Measurements from ENCODE around the gene DHX8.

DHX8 gene

GRCh38 chr17:43439041-43439440 is 44.7 kb upstream of the DHX8 start:
- Histone ChIP-seq H2BK5ac (ENCODE audit: low read depth, low read length, poor library complexity) (no peak overlapping the region), H3K9me3 (ENCODE audit: insufficient read depth, low read depth, low read length) (no peaks in the 10 kb centered on the region), H3K4me1 (ENCODE audit: control insufficient read depth in 1 of 2, insufficient read depth in 2 of 2, low read length in 2 of 2) (peaks cover 9 to 11% of the 10 kb centered on the region in 2 experiments), H3K4ac (ENCODE audit: low read depth, low read length) (no peak overlapping the region), H2AK5ac (ENCODE audit: low read length) (no peak overlapping the region), H2BK12ac (ENCODE audit: low read length) (no peak overlapping the region), H3K23ac (ENCODE audit: low read length) (no peak overlapping the region), H3K9ac (ENCODE audit: low read length) (no peak overlapping the region), H2BK120ac (ENCODE audit: insufficient read depth, low read length, poor library complexity) (no peak overlapping the region), H3K4me2 (ENCODE audit: low read length) (no peak overlapping the region), H3K27me3 (ENCODE audit: insufficient read depth, low read length) (no peaks in the 10 kb centered on the region), H3K4me3 (ENCODE audit: low read depth, low read length) (no peak overlapping the region), H4K12ac (ENCODE audit: low read depth, low read length) (no peak overlapping the region), H3K18ac (ENCODE audit: low read length) (no peak overlapping the region), H3K27ac (ENCODE audit: low read depth, low read length) (no peak overlapping the region), H2AFZ (ENCODE audit: insufficient read depth, low read length, poor library complexity) (no peak overlapping the region), H3K36me3 (ENCODE audit: control insufficient read depth in 1 of 2, insufficient read depth in 2 of 2, low read length in 2 of 2) (no peaks in the 10 kb centered on the region), H3K79me1 (ENCODE audit: low read length) (peaks cover 12% of the 10 kb centered on the region), H4K8ac (ENCODE audit: low read depth, low read length) (no peak overlapping the region), H3K79me2 (ENCODE audit: control insufficient read depth, insufficient read depth, low read length, poor library complexity) (no peaks in the 10 kb centered on the region), H4K91ac (ENCODE audit: low read depth, low read length) (no peak overlapping the region), H3K14ac (ENCODE audit: low read length) (no peak overlapping the region)
- WGBS (ENCODE audit: extremely low coverage, insufficient coverage, insufficient read length): no CpG with 5 or more reads among the region's 1 CpG
- no peak for DNase-seq

GRCh38 chr17:43442711-43443110 is 41.1 kb upstream of the DHX8 start:
- Histone ChIP-seq H4K8ac (ENCODE audit: low read depth, low read length) (no peak overlapping the region), H3K79me1 (ENCODE audit: low read length) (peaks cover 16% of the 10 kb centered on the region), H3K14ac (ENCODE audit: low read length) (no peak overlapping the region), H3K4me3 (ENCODE audit: low read depth, low read length) (no peak overlapping the region), H2BK120ac (ENCODE audit: insufficient read depth, low read length, poor library complexity) (no peak overlapping the region), H4K12ac (ENCODE audit: low read depth, low read length) (no peak overlapping the region), H2AFZ (ENCODE audit: insufficient read depth, low read length, poor library complexity) (no peak overlapping the region), H2BK12ac (ENCODE audit: low read length) (peak overlapping the region; percentile 78), H2BK5ac (ENCODE audit: low read depth, low read length, poor library complexity) (no peak overlapping the region), H3K4me1 (ENCODE audit: control insufficient read depth in 1 of 2, insufficient read depth in 2 of 2, low read length in 2 of 2) (peaks cover 16 to 17% of the 10 kb centered on the region in 2 experiments), H3K27me3 (ENCODE audit: insufficient read depth, low read length) (no peaks in the 10 kb centered on the region), H3K4me2 (ENCODE audit: low read length) (no peak overlapping the region), H3K9ac (ENCODE audit: low read length) (no peak overlapping the region), H3K36me3 (ENCODE audit: control insufficient read depth in 1 of 2, insufficient read depth in 2 of 2, low read length in 2 of 2) (no peaks in the 10 kb centered on the region), H4K91ac (ENCODE audit: low read depth, low read length) (no peak overlapping the region), H3K18ac (ENCODE audit: low read length) (no peak overlapping the region), H3K4ac (ENCODE audit: low read depth, low read length) (no peak overlapping the region), H3K23ac (ENCODE audit: low read length) (no peak overlapping the region), H3K79me2 (ENCODE audit: control insufficient read depth, insufficient read depth, low read length, poor library complexity) (no peaks in the 10 kb centered on the region), H3K9me3 (ENCODE audit: insufficient read depth, low read depth, low read length) (no peaks in the 10 kb centered on the region), H3K27ac (ENCODE audit: low read depth, low read length) (no peak overlapping the region), H2AK5ac (ENCODE audit: low read length) (no peak overlapping the region)
- WGBS (ENCODE audit: extremely low coverage, insufficient coverage, insufficient read length): no CpG with 5 or more reads among the region's 2 CpGs
- DNase-seq: no peak

GRCh38 chr17:43443381-43443780 is 40.4 kb upstream of the DHX8 start:
- Histone ChIP-seq H4K8ac (ENCODE audit: low read depth, low read length) (peak overlapping the region; percentile 32), H2BK5ac (ENCODE audit: low read depth, low read length, poor library complexity) (peak overlapping the region; percentile 81), H2BK12ac (ENCODE audit: low read length) (peak overlapping the region; percentile 97), H3K79me2 (ENCODE audit: control insufficient read depth, insufficient read depth, low read length, poor library complexity) (no peaks in the 10 kb centered on the region), H3K9ac (ENCODE audit: low read length) (no peak overlapping the region), H3K79me1 (ENCODE audit: low read length) (peaks cover 16% of the 10 kb centered on the region), H3K14ac (ENCODE audit: low read length) (peak overlapping the region; percentile 74), H3K27ac (ENCODE audit: low read depth, low read length) (peak overlapping the region; percentile 96), H4K91ac (ENCODE audit: low read depth, low read length) (peak overlapping the region; percentile 94), H2BK120ac (ENCODE audit: insufficient read depth, low read length, poor library complexity) (peak overlapping the region; percentile 94), H4K12ac (ENCODE audit: low read depth, low read length) (peak overlapping the region; percentile 6), H3K4me2 (ENCODE audit: low read length) (no peak overlapping the region), H2AFZ (ENCODE audit: insufficient read depth, low read length, poor library complexity) (no peak overlapping the region), H3K9me3 (ENCODE audit: insufficient read depth, low read depth, low read length) (no peaks in the 10 kb centered on the region), H2AK5ac (ENCODE audit: low read length) (peak overlapping the region; percentile 21), H3K36me3 (ENCODE audit: control insufficient read depth in 1 of 2, insufficient read depth in 2 of 2, low read length in 2 of 2) (no peaks in the 10 kb centered on the region), H3K4me1 (ENCODE audit: control insufficient read depth in 1 of 2, insufficient read depth in 2 of 2, low read length in 2 of 2) (peaks cover 16 to 17% of the 10 kb centered on the region in 2 experiments), H3K23ac (ENCODE audit: low read length) (no peak overlapping the region), H3K4ac (ENCODE audit: low read depth, low read length) (peak overlapping the region; percentile 10), H3K18ac (ENCODE audit: low read length) (peak overlapping the region; percentile 64), H3K27me3 (ENCODE audit: insufficient read depth, low read length) (no peaks in the 10 kb centered on the region), H3K4me3 (ENCODE audit: low read depth, low read length) (no peak overlapping the region)
- no CpG with 5 or more reads among the region's 3 CpGs for WGBS (ENCODE audit: extremely low coverage, insufficient coverage, insufficient read length)
- no peak for DNase-seq

GRCh38 chr17:43444223-43445008 is 39.4 kb upstream of the DHX8 start:
- Histone ChIP-seq H3K9me3 (ENCODE audit: insufficient read depth, low read depth, low read length) (no peaks in the 10 kb centered on the region), H4K12ac (ENCODE audit: low read depth, low read length) (no peak overlapping the region), H4K8ac (ENCODE audit: low read depth, low read length) (peak overlapping the region; percentile 75), H2BK5ac (ENCODE audit: low read depth, low read length, poor library complexity) (peak overlapping the region; percentile 92), H3K79me1 (ENCODE audit: low read length) (peaks cover 16% of the 10 kb centered on the region), H3K27me3 (ENCODE audit: insufficient read depth, low read length) (no peaks in the 10 kb centered on the region), H2AFZ (ENCODE audit: insufficient read depth, low read length, poor library complexity) (no peak overlapping the region), H3K27ac (ENCODE audit: low read depth, low read length) (peak overlapping the region; percentile 96), H2BK120ac (ENCODE audit: insufficient read depth, low read length, poor library complexity) (peak overlapping the region; percentile 89), H3K79me2 (ENCODE audit: control insufficient read depth, insufficient read depth, low read length, poor library complexity) (no peaks in the 10 kb centered on the region), H3K18ac (ENCODE audit: low read length) (peak overlapping the region; percentile 60), H3K23ac (ENCODE audit: low read length) (no peak overlapping the region), H3K4me3 (ENCODE audit: low read depth, low read length) (no peak overlapping the region), H4K91ac (ENCODE audit: low read depth, low read length) (peak overlapping the region; percentile 96), H3K4me1 (ENCODE audit: control insufficient read depth in 1 of 2, insufficient read depth in 2 of 2, low read length in 2 of 2) (peaks cover 12 to 14% of the 10 kb centered on the region in 2 experiments), H3K36me3 (ENCODE audit: control insufficient read depth in 1 of 2, insufficient read depth in 2 of 2, low read length in 2 of 2) (no peaks in the 10 kb centered on the region), H3K14ac (ENCODE audit: low read length) (peak overlapping the region; percentile 65), H2BK12ac (ENCODE audit: low read length) (peak overlapping the region; percentile 95), H3K4me2 (ENCODE audit: low read length) (peak overlapping the region; percentile 22), H3K9ac (ENCODE audit: low read length) (no peak overlapping the region), H2AK5ac (ENCODE audit: low read length) (peak overlapping the region; percentile 51), H3K4ac (ENCODE audit: low read depth, low read length) (peak overlapping the region; percentile 55)
- no CpG with 5 or more reads among the region's 8 CpGs for WGBS (ENCODE audit: extremely low coverage, insufficient coverage, insufficient read length)
- no peak for DNase-seq

Data from trophoblast cell (in vitro differentiated cells and primary cell).